GM12801 (cell line): Measurements from ENCODE around the gene ZNF385C.

Experiments
- CTCF ChIP-seq: IDR thresholded peaks from one replicate; pipeline ENCODE4 v1.5.1; 2011; ENCODE audit warnings: control low read depth; ENCODE audit not compliant: insufficient read length; ENCODE audit errors: extremely low read depth

Gene ZNF385C

GRCh38 chr17:42039794-42040763 is 58.2 kb downstream of the ZNF385C start:
- TF ChIP-seq CTCF = no peak

GRCh38 chr17:42038221-42038973 is 59.9 kb downstream of the ZNF385C start:
- no peak for TF ChIP-seq CTCF

GRCh38 chr17:42034059-42034458 is 64.2 kb downstream of the ZNF385C start:
- no peak for TF ChIP-seq CTCF

- no peak for TF ChIP-seq CTCF
These were observed 66.7 kb downstream of the ZNF385C start for GRCh38 chr17:42031584-42031983.

GRCh38 chr17:42028791-42029127 is 69.5 kb downstream of the ZNF385C start:
- TF ChIP-seq CTCF = no peak

GRCh38 chr17:42027961-42028790 is 70.1 kb downstream of the ZNF385C start:
- no peak for TF ChIP-seq CTCF

GRCh38 chr17:42027590-42027889 is 70.7 kb downstream of the ZNF385C start:
- TF ChIP-seq CTCF = no peak
